NB4 (cell line): ENCODE data around the gene AKAP6.

Experiments used
- DNase-seq: peaks from one replicate; pipeline ENCODE4 v3.0.0; 2010; ENCODE audit warnings: low read depth
- H3K4me3 ChIP-seq: one replicate; pipeline ENCODE4 v1.5.1; 2011; ENCODE audit warnings: mild to moderate bottlenecking, low read depth, low read length, moderate library complexity
- MYC ChIP-seq: IDR thresholded peaks from 2 replicates; pipeline ENCODE4 v1.6.1; 2011; ENCODE audit warnings: low read depth, low read length
- POLR2A ChIP-seq: IDR thresholded peaks from 2 replicates; pipeline ENCODE4 v1.6.1; 2011; ENCODE audit warnings: mild to moderate bottlenecking; ENCODE audit not compliant: insufficient read length; ENCODE audit errors: extremely low read depth
- TF ChIP-seq, protein P1 (sequence below): IDR thresholded peaks from 2 replicates; pipeline ENCODE4 v1.6.1; 2011; ENCODE audit warnings: low read depth, low read length
- TF ChIP-seq, protein P2 (sequence below): IDR thresholded peaks from one replicate; pipeline ENCODE4 v1.5.1; 2012; ENCODE audit warnings: low read depth, low read length

AKAP6 gene

DNA sequence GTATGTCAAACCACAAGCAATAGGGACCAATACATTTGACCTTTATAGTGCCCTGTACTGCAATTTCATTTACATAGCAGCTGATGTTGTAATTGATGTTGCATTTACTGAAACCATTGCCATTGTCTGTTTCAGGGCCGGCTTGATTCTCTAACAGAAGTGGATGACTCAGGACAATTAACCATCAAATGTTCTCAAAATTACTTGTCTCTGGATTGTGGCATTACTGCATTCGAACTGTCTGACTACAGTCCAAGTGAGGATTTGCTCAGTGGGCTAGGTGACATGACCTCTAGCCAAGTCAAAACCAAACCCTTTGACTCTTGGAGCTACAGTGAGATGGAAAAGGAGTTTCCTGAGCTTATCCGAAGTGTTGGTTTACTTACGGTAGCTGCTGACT is 216.0 kb downstream of the AKAP6 start:
- H3K4me3 ChIP-seq, result no peak overlapping the region
- DNase-seq, result no peak
- TF ChIP-seq MYC (no peak), POLR2A (no peak)
- TF ChIP-seq, protein P1, sequence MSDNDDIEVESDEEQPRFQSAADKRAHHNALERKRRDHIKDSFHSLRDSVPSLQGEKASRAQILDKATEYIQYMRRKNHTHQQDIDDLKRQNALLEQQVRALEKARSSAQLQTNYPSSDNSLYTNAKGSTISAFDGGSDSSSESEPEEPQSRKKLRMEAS, result no peak
- TF ChIP-seq, protein P2, sequence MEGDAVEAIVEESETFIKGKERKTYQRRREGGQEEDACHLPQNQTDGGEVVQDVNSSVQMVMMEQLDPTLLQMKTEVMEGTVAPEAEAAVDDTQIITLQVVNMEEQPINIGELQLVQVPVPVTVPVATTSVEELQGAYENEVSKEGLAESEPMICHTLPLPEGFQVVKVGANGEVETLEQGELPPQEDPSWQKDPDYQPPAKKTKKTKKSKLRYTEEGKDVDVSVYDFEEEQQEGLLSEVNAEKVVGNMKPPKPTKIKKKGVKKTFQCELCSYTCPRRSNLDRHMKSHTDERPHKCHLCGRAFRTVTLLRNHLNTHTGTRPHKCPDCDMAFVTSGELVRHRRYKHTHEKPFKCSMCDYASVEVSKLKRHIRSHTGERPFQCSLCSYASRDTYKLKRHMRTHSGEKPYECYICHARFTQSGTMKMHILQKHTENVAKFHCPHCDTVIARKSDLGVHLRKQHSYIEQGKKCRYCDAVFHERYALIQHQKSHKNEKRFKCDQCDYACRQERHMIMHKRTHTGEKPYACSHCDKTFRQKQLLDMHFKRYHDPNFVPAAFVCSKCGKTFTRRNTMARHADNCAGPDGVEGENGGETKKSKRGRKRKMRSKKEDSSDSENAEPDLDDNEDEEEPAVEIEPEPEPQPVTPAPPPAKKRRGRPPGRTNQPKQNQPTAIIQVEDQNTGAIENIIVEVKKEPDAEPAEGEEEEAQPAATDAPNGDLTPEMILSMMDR, result no peak

DNA sequence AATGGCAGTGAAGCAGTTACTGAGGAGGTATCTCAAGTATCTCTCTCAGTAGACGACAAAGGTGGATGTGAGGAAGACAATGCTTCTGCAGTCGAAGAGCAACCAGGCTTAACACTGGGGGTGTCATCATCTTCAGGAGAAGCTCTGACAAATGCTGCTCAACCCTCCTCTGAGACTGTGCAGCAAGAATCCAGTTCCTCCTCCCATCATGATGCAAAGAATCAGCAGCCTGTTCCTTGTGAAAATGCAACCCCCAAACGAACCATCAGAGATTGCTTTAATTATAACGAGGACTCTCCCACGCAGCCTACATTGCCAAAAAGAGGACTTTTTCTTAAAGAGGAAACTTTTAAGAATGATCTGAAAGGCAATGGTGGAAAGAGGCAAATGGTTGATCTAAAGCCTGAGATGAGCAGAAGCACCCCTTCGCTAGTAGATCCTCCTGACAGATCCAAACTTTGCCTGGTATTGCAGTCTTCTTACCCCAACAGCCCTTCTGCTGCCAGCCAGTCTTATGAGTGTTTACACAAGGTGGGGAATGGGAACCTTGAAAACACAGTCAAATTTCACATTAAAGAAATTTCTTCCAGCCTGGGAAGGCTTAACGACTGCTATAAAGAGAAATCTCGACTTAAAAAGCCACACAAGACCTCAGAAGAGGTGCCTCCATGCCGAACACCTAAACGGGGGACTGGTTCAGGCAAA is 216.6 kb downstream of the AKAP6 start:
- TF ChIP-seq, protein P2, result no peak
- TF ChIP-seq MYC (no peak), POLR2A (no peak)
- TF ChIP-seq, protein P1, result no peak
- no peak for DNase-seq
- no peak overlapping the region for H3K4me3 ChIP-seq

DNA sequence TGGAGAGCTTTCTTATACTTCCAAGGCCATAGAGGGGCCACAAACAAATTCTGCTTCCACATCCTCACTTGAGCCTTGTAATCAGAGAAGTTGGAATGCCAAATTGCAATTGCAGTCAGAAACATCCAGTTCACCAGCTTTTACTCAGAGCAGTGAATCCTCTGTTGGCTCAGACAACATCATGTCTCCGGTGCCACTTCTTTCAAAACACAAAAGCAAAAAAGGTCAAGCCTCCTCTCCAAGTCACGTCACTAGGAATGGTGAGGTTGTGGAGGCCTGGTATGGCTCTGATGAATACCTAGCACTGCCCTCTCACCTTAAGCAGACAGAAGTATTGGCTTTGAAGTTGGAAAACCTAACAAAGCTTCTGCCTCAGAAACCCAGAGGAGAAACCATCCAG is 217.1 kb downstream of the AKAP6 start:
- TF ChIP-seq, protein P1, result no peak
- TF ChIP-seq, protein P2, result no peak
- TF ChIP-seq MYC (no peak), POLR2A (no peak)
- DNase-seq, result no peak
- H3K4me3 ChIP-seq, result no peak overlapping the region

DNA sequence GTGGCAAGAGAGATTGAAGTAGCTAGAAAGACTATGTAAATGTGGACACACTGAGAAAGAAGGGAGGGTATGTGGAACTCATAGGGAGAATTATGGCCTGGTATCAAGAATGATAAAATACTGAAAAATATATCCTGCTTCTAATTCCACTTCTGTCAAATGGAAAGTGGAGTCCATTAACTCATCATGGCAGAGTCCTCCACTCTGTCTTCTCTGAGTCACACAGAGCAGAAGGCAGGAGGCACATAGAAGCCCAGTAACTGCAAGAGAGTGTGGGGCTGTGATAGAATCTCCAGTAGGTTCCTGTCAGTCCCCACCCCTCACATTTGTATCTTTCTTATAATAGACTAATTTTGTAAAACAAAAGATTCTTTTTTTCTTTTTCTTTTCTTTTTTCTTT is 223.7 kb downstream of the AKAP6 start:
- DNase-seq, result no peak
- TF ChIP-seq MYC (no peak), POLR2A (no peak)
- TF ChIP-seq, protein P1, result no peak
- TF ChIP-seq, protein P2, result no peak
- H3K4me3 ChIP-seq, result no peak overlapping the region

DNA sequence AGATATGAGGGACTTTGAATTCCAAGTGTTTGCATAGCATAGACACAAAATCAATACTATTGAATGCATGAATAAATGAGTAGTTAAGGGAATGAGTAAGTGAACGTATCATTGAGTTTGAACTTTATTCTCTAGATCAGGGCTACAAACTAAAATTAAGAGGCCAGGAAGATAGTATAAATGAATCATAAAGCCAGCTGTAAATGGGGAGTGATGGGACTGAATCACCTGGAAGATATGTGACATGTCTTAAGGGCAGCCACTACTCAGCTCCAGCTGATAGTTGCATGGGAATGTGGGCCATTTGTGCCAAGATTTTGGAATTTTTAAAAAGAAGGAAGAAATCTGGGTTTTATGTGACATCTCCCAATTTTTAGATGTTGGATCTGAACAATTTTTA is 229.9 kb downstream of the AKAP6 start:
- TF ChIP-seq, protein P2, result no peak
- no peak for TF ChIP-seq MYC
- TF ChIP-seq, protein P1, result no peak
- no peak for TF ChIP-seq POLR2A
- no peak for DNase-seq
- no peak overlapping the region for H3K4me3 ChIP-seq
